ENCODE results near the gene PTPRA.

PTPRA gene

DNA sequence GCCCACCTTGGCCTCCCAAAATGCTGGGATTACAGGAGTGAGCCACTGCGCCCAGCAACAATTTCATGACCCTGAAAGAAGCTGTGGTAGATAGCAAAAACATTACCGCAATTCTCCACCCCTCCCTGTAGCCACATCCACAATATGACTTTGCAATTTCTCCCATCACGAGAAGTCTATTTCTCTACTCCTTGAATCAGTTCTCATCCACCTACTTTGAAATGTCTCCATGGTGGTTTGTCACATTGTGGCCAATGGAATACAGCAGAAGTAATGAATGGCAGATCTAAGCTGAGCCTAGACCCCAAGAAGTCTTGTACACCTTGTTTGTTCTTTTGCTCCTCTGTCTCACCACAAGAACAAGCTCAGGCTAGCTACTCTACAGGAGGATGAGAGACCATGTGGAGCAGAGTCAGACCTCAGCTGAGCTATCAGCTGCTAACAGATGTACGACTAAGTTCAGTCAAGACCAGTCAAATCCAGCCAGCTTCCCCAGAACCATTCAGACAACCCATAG, 204.4 kb downstream of the PTPRA start:
- H3K9me2 ChIP-seq (replicated peaks; ENCODE audit: control insufficient read depth, low read length) = no peaks in the 10 kb centered on the region
- no peaks in the 10 kb centered on the region for H3K9me3 ChIP-seq (ENCODE audit: control insufficient read depth, insufficient read depth, low read length)
- H3K4me2 ChIP-seq (ENCODE audit: low read length) = no peak overlapping the region
- H3K27me3 ChIP-seq (ENCODE audit: control insufficient read depth, low read length) = peaks cover 20% of the 10 kb centered on the region
- H4K20me1 ChIP-seq (ENCODE audit: control insufficient read depth, insufficient read depth, low read depth, low read length) = no peaks in the 10 kb centered on the region
- no peaks in the 10 kb centered on the region for H3F3A ChIP-seq (ENCODE audit: control insufficient read depth, insufficient read depth)
- no peaks in the 10 kb centered on the region for H3K36me3 ChIP-seq (ENCODE audit: control insufficient read depth, low read length)
- no peaks in the 10 kb centered on the region for H3K79me2 ChIP-seq (ENCODE audit: control insufficient read depth, low read length)
- TF ChIP-seq, protein P1, sequence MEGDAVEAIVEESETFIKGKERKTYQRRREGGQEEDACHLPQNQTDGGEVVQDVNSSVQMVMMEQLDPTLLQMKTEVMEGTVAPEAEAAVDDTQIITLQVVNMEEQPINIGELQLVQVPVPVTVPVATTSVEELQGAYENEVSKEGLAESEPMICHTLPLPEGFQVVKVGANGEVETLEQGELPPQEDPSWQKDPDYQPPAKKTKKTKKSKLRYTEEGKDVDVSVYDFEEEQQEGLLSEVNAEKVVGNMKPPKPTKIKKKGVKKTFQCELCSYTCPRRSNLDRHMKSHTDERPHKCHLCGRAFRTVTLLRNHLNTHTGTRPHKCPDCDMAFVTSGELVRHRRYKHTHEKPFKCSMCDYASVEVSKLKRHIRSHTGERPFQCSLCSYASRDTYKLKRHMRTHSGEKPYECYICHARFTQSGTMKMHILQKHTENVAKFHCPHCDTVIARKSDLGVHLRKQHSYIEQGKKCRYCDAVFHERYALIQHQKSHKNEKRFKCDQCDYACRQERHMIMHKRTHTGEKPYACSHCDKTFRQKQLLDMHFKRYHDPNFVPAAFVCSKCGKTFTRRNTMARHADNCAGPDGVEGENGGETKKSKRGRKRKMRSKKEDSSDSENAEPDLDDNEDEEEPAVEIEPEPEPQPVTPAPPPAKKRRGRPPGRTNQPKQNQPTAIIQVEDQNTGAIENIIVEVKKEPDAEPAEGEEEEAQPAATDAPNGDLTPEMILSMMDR (IDR thresholded peaks at IDR 0.05; ENCODE audit: low read depth, low read length, poor library complexity, severe bottlenecking) = no peak
- no peak for TF ChIP-seq EZH2phosphoT487 (IDR thresholded peaks at IDR 0.05; ENCODE audit: borderline replicate concordance, low read length)
- H3K27ac ChIP-seq (ENCODE audit: low read depth, low read length) = no peak overlapping the region
- no peak overlapping the region for H3K4me3 ChIP-seq (ENCODE audit: low read length)
- H3K4me1 ChIP-seq (ENCODE audit: control insufficient read depth, low read length) = no peaks in the 10 kb centered on the region

DNA sequence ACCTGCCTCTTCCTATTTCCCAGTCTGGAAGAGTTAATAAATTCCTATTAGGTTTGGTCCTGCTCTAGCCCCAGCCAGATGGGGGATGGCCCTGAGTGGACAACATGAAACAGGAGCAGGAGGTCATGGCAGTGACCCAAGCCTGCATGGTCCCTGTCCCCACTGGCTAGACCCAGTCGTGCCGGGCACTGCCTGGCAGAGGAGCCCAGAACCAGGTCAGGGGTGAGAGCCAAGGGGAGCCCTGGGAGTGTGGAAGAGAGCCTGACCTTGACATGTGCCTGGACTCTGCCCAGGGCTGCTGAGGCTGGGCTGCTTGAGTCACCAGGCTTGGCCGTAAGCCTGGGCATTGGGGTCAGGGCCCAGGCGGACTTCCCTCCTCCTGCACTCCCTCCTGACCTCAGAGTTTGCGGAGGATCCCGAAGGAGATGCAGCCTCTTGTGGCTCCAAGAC, 207.7 kb downstream of the PTPRA start:
- H3K36me3 ChIP-seq (ENCODE audit: control insufficient read depth, low read length) = no peaks in the 10 kb centered on the region
- H4K20me1 ChIP-seq (ENCODE audit: control insufficient read depth, insufficient read depth, low read depth, low read length) = no peaks in the 10 kb centered on the region
- H3K27me3 ChIP-seq (ENCODE audit: control insufficient read depth, low read length) = peaks cover 30% of the 10 kb centered on the region
- H3K4me1 ChIP-seq (ENCODE audit: control insufficient read depth, low read length) = no peaks in the 10 kb centered on the region
- H3K4me2 ChIP-seq (ENCODE audit: low read length) = no peak overlapping the region
- no peaks in the 10 kb centered on the region for H3K9me3 ChIP-seq (ENCODE audit: control insufficient read depth, insufficient read depth, low read length)
- no peaks in the 10 kb centered on the region for H3K79me2 ChIP-seq (ENCODE audit: control insufficient read depth, low read length)
- no peak overlapping the region for H3K27ac ChIP-seq (ENCODE audit: low read depth, low read length)
- no peak overlapping the region for H3K4me3 ChIP-seq (ENCODE audit: low read length)
- no peaks in the 10 kb centered on the region for H3K9me2 ChIP-seq (replicated peaks; ENCODE audit: control insufficient read depth, low read length)
- TF ChIP-seq EZH2phosphoT487 (IDR thresholded peaks at IDR 0.05; ENCODE audit: borderline replicate concordance, low read length) = no peak
- TF ChIP-seq, protein P1 (IDR thresholded peaks at IDR 0.05; ENCODE audit: low read depth, low read length, poor library complexity, severe bottlenecking) = no peak
- H3F3A ChIP-seq (ENCODE audit: control insufficient read depth, insufficient read depth) = no peaks in the 10 kb centered on the region

DNA sequence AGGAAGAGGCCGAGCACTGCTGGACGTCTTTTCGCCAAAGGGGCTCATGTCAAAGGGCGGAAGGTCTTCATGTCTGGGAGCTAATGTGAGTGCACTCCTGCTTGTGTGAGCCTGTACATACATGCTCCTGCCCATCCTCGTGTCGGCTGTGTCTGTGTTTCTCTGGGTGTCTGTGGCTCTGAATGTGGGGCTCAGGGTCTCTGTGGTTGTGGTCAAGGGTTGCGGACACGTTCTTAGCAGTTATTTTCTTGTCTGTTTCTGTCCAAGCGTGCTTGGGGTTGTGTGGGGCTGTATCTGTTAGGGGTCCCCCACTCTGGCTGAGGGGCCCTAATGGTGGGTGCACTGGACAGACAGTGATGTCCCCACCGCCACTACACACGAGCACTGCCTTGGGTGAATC, 208.4 kb downstream of the PTPRA start:
- no peak for TF ChIP-seq EZH2phosphoT487 (IDR thresholded peaks at IDR 0.05; ENCODE audit: borderline replicate concordance, low read length)
- TF ChIP-seq, protein P1 (IDR thresholded peaks at IDR 0.05; ENCODE audit: low read depth, low read length, poor library complexity, severe bottlenecking) = no peak
- peaks cover 30% of the 10 kb centered on the region for H3K27me3 ChIP-seq (ENCODE audit: control insufficient read depth, low read length)

More for the DNA sequence above, 208.4 kb downstream of the PTPRA start:
- Histone ChIP-seq H4K20me1 (ENCODE audit: control insufficient read depth, insufficient read depth, low read depth, low read length) (no peaks in the 10 kb centered on the region), H3K4me1 (ENCODE audit: control insufficient read depth, low read length) (no peaks in the 10 kb centered on the region), H3K4me3 (ENCODE audit: low read length) (no peak overlapping the region), H3K27ac (ENCODE audit: low read depth, low read length) (no peak overlapping the region), H3F3A (ENCODE audit: control insufficient read depth, insufficient read depth) (no peaks in the 10 kb centered on the region), H3K79me2 (ENCODE audit: control insufficient read depth, low read length) (no peaks in the 10 kb centered on the region), H3K9me2 (replicated peaks; ENCODE audit: control insufficient read depth, low read length) (no peaks in the 10 kb centered on the region), H3K4me2 (ENCODE audit: low read length) (no peak overlapping the region), H3K9me3 (ENCODE audit: control insufficient read depth, insufficient read depth, low read length) (no peaks in the 10 kb centered on the region), H3K36me3 (ENCODE audit: control insufficient read depth, low read length) (no peaks in the 10 kb centered on the region)
